ENCODE results near the gene VWA7.

DNA sequence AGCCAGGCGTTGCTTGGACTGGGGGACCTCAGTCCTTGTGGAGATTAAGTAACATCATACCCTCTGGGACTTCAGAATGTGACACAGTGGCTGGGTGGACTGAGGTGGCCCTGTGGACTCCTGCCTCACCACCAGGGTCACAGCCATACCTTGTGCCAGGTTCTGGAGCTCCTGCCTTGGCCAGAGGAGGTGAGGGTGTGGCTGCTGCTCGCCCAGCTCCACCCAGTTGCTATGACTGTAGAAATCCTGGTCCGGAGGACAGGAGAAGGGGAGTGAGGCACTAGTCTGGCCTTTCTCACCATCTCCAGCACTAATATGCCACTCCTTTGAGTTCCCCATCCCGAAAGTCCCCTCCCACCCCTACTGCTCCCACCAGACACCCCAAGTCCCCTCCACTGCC lies 1.9 kb downstream of the VWA7 start:
- TF ChIP-seq, protein P1, sequence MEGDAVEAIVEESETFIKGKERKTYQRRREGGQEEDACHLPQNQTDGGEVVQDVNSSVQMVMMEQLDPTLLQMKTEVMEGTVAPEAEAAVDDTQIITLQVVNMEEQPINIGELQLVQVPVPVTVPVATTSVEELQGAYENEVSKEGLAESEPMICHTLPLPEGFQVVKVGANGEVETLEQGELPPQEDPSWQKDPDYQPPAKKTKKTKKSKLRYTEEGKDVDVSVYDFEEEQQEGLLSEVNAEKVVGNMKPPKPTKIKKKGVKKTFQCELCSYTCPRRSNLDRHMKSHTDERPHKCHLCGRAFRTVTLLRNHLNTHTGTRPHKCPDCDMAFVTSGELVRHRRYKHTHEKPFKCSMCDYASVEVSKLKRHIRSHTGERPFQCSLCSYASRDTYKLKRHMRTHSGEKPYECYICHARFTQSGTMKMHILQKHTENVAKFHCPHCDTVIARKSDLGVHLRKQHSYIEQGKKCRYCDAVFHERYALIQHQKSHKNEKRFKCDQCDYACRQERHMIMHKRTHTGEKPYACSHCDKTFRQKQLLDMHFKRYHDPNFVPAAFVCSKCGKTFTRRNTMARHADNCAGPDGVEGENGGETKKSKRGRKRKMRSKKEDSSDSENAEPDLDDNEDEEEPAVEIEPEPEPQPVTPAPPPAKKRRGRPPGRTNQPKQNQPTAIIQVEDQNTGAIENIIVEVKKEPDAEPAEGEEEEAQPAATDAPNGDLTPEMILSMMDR (conservative IDR thresholded peaks at IDR 0.05): no peak
- TF ChIP-seq ZFX (IDR thresholded peaks at IDR 0.05): no peak
